OCI-LY3 (cell line): ENCODE data around the gene ARID3B.

ENCODE experiments used
- H2AFZ ChIP-seq: fragments of 200-600, 300-600 bp; shearing (Covaris generic); 2 replicates; pipeline ENCODE4 v1.6.0; 2014; ENCODE audit warnings: antibody characterized with exemption, low read depth, low read length
- H3K27ac ChIP-seq: fragments of 200-600, 300-600 bp; sonication (generic); 2 replicates; pipeline ENCODE4 v1.5.1; 2014; ENCODE audit warnings: mild to moderate bottlenecking, low read length, moderate library complexity, mixed read lengths
- H3K27me3 ChIP-seq: fragments of 200-600, 300-600 bp; sonication (generic); 2 replicates; pipeline ENCODE4 v1.6.1; 2014; ENCODE audit warnings: low read depth, low read length, mixed read lengths
- H3K36me3 ChIP-seq: fragments of 200-600, 300-600 bp; sonication (generic); replicated peaks from 2 replicates; pipeline ENCODE3; 2014; ENCODE audit warnings: low read depth, low read length, mixed read lengths
- H3K4me1 ChIP-seq: fragments of 300-600, 200-600 bp; sonication (generic); 2 replicates; pipeline ENCODE4 v1.6.1; 2014; ENCODE audit warnings: low read length, mixed read lengths
- H3K4me2 ChIP-seq: fragments of 200-600, 300-600 bp; sonication (generic); 2 replicates; pipeline ENCODE4 v1.6.1; 2014; ENCODE audit warnings: low read length, mixed read lengths
- H3K4me3 ChIP-seq: fragments of 300-600, 200-600 bp; sonication (generic); 2 replicates; pipeline ENCODE4 v1.5.1; 2014; ENCODE audit warnings: antibody characterized with exemption, mild to moderate bottlenecking, low read length, moderate library complexity
- H3K79me2 ChIP-seq: fragments of 300-600, 200-600 bp; shearing (Covaris generic); 2 replicates; pipeline ENCODE4 v1.6.1; 2014; ENCODE audit warnings: mild to moderate bottlenecking, low read length, mixed read lengths
- H3K9ac ChIP-seq: fragments of 300-600, 200-600 bp; shearing (Covaris generic); 2 replicates; pipeline ENCODE4 v1.6.0; 2014; ENCODE audit warnings: mild to moderate bottlenecking, low read length, moderate library complexity
- H3K9me3 ChIP-seq: fragments of 200-600, 300-600 bp; shearing (Covaris generic); 2 replicates; pipeline ENCODE4 v1.6.1; 2014; ENCODE audit warnings: low read length, mixed read lengths; ENCODE audit not compliant: insufficient read depth
- H4K20me1 ChIP-seq: fragments of 200-600, 300-600 bp; sonication (generic); 2 replicates; pipeline ENCODE4 v1.6.1; 2016; ENCODE audit warnings: low read length, mixed read lengths; ENCODE audit not compliant: insufficient read depth
- CTCF ChIP-seq: fragments of 200-600, 300-600 bp; sonication (generic); IDR thresholded peaks from 2 replicates; pipeline ENCODE4 v1.5.1; 2014; ENCODE audit warnings: antibody characterized with exemption, low read length, low read depth
- EZH2phosphoT487 ChIP-seq: fragments of 200-600 bp; shearing (Covaris generic); IDR thresholded peaks from 2 replicates; pipeline ENCODE4 v1.6.1; 2018; ENCODE audit warnings: antibody characterized with exemption, mixed run types, low read depth

Gene ARID3B

GRCh38 chr15:74573987-74574386 is 33.0 kb downstream of the ARID3B start:
- Histone ChIP-seq H3K36me3 (peaks cover 79% of the 10 kb centered on the region), H4K20me1 (peaks cover 51% of the 10 kb centered on the region), H3K27ac (no peak overlapping the region), H3K79me2 (peaks cover 79% of the 10 kb centered on the region), H3K9ac (no peak overlapping the region), H3K4me1 (no peaks in the 10 kb centered on the region), H3K9me3 (no peaks in the 10 kb centered on the region), H3K4me3 (no peak overlapping the region), H2AFZ (no peak overlapping the region), H3K27me3 (no peaks in the 10 kb centered on the region), H3K4me2 (no peak overlapping the region)
- TF ChIP-seq EZH2phosphoT487 (no peak), CTCF (no peak)

- no peaks in the 10 kb centered on the region for H3K4me1 ChIP-seq
Observed at GRCh38 chr15:74578496-74578994, 37.5 kb downstream of the ARID3B start.

GRCh38 chr15:74579001-74579400 is 38.0 kb downstream of the ARID3B start:
- Histone ChIP-seq H3K4me3 (no peak overlapping the region), H2AFZ (no peak overlapping the region), H3K27ac (no peak overlapping the region), H3K9me3 (no peaks in the 10 kb centered on the region), H3K79me2 (peaks cover 68% of the 10 kb centered on the region), H3K9ac (no peak overlapping the region), H3K27me3 (no peaks in the 10 kb centered on the region), H3K4me2 (no peak overlapping the region), H4K20me1 (peaks cover 37% of the 10 kb centered on the region), H3K4me1 (no peaks in the 10 kb centered on the region), H3K36me3 (peaks cover 67% of the 10 kb centered on the region)
- no peak for TF ChIP-seq EZH2phosphoT487
- TF ChIP-seq CTCF, result no peak

More at GRCh38 chr15:74578496-74578994, 37.5 kb downstream of the ARID3B start:
- Histone ChIP-seq H3K4me3 (no peak overlapping the region), H3K27me3 (no peaks in the 10 kb centered on the region), H3K36me3 (peaks cover 65% of the 10 kb centered on the region), H3K79me2 (peaks cover 66% of the 10 kb centered on the region), H3K4me2 (no peak overlapping the region), H3K27ac (no peak overlapping the region), H3K9ac (no peak overlapping the region), H2AFZ (no peak overlapping the region), H4K20me1 (peaks cover 33% of the 10 kb centered on the region), H3K9me3 (no peaks in the 10 kb centered on the region)
- TF ChIP-seq CTCF, result no peak
- no peak for TF ChIP-seq EZH2phosphoT487

GRCh38 chr15:74580538-74581350 is 39.7 kb downstream of the ARID3B start:
- Histone ChIP-seq H3K4me2 (no peak overlapping the region), H2AFZ (no peak overlapping the region), H3K36me3 (peaks cover 68% of the 10 kb centered on the region), H3K4me3 (no peak overlapping the region), H4K20me1 (peaks cover 47% of the 10 kb centered on the region), H3K9ac (no peak overlapping the region), H3K79me2 (peaks cover 71% of the 10 kb centered on the region), H3K27ac (no peak overlapping the region), H3K4me1 (no peaks in the 10 kb centered on the region), H3K9me3 (no peaks in the 10 kb centered on the region), H3K27me3 (no peaks in the 10 kb centered on the region)
- TF ChIP-seq EZH2phosphoT487, result no peak
- no peak for TF ChIP-seq CTCF
